Measurements from ENCODE around the gene UNK. TPM values are rescaled to one million over a fixed set of nuclear protein-coding genes. Genes with fewer than 3 reads are reported as not detected.
"Not testable (repeated sequence)": the region's sequence is repeated elsewhere in the genome, so short reads cannot be mapped to it uniquely, and the experiment has no call there.

Gene UNK
- total and polyA plus RNA-seq, 2 donors (not counting 1 experiment from before 2014, with no cell fraction given), result 35.5 to 70.3 TPM

- H3K27ac Mint-ChIP-seq, result no peak overlapping the region
- H3K9me3 Mint-ChIP-seq (ENCODE audit: insufficient read depth), result no peaks in the 10 kb centered on the region
- no peak for TF ChIP-seq CTCF (IDR thresholded peaks at IDR 0.05)
- no peak for TF ChIP-seq EZH2 (IDR thresholded peaks at IDR 0.05; ENCODE audit: borderline replicate concordance, insufficient read depth, low read depth, low read length, poor library complexity, severe bottlenecking)
- POLR2A ChIA-PET, result interaction anchor here (1.2 kb wide), 1 partner anchor 73 kb away, joined by 4 read pairs; no protein-coding TSS in a partner anchor
- Histone ChIP-seq H3K4me2 (replicated peaks; ENCODE audit: low read depth, low read length, poor library complexity, severe bottlenecking) (no peak overlapping the region), H3K27ac (ENCODE audit: low read length in 2 of 2) (no peak overlapping the region), H3K4me1 (ENCODE audit: control insufficient read depth in 2 of 2, insufficient read depth in 2 of 2, low read length in 2 of 2) (peaks cover 18 to 37% of the 10 kb centered on the region in 2 donors), H3K9ac (ENCODE audit: low read length) (no peak overlapping the region), H3K9me3 (ENCODE audit: control extremely low read depth in 1 of 3, control insufficient read depth in 2 of 3, insufficient read depth in 1 of 3, low read length in 2 of 3) (no peaks in the 10 kb centered on the region), H3K36me3 (replicated peaks in 1 of 2; ENCODE audit: control extremely low read depth in 1 of 2, control insufficient read depth in 1 of 2, extremely low read depth in 1 of 2, insufficient read depth in 2 of 2, low read length in 1 of 2) (peaks cover 7 to 62% of the 10 kb centered on the region in 2 experiments), H4K20me1 (ENCODE audit: control insufficient read depth, insufficient read depth, low read length, poor library complexity, severe bottlenecking) (peaks cover 18% of the 10 kb centered on the region), H3K27me3 (replicated peaks in 1 of 4; ENCODE audit: control extremely low read depth in 1 of 4, control insufficient read depth in 3 of 4, insufficient read depth in 4 of 4, low read length in 3 of 4) (no peaks in the 10 kb centered on the region), H2AFZ (ENCODE audit: insufficient read depth, low read depth, low read length, poor library complexity, severe bottlenecking) (no peak overlapping the region), H3K79me2 (ENCODE audit: control insufficient read depth, insufficient read depth, low read length) (peaks cover 51% of the 10 kb centered on the region), H3K4me3 (ENCODE audit: control extremely low read depth in 1 of 5, extremely low read depth in 1 of 5, insufficient read depth in 1 of 5, low read depth in 2 of 5, low read length in 4 of 5) (no peak overlapping the region)
- no peaks in the 10 kb centered on the region for H3K27me3 Mint-ChIP-seq
- no peak for DNase-seq
- peaks cover 36% of the 10 kb centered on the region for H3K4me1 Mint-ChIP-seq
- CTCF ChIA-PET, result interaction anchor here (0.5 to 7.2 kb wide), 7 partner anchors 10 to 175 kb away, joined by 3 to 50 read pairs (median 5); partner anchors contain the start of genes GALK1 and TRIM47
- no peak for ATAC-seq (ENCODE audit: low read depth)
- intact Hi-C loops (cut with micrococcal nuclease), result loop anchor here (10.0 kb wide), 2 partner anchors 155 to 185 kb away; partner anchors contain the start of genes CDK3, RECQL5 and SAP30BP
- H3K4me3 Mint-ChIP-seq, result no peak overlapping the region
- WGBS (ENCODE audit: insufficient coverage), result 95% methylated on average over 9 of the region's 9 CpGs
These were observed 65.1 kb downstream of the UNK start for GRCh38 chr17:75849724-75850123.

- intact Hi-C loops (cut with micrococcal nuclease), result loop anchor here (10.0 kb wide), 1 partner anchor 186 kb away; the partner anchor contains the start of genes RECQL5 and SAP30BP
- no peak overlapping the region for H3K27ac Mint-ChIP-seq
These were observed 66.5 kb downstream of the UNK start for GRCh38 chr17:75850928-75851692.

GRCh38 chr17:75851693-75851991 is 67.0 kb downstream of the UNK start:
- H2AFZ ChIP-seq (ENCODE audit: insufficient read depth, low read depth, low read length, poor library complexity, severe bottlenecking); H3K27me3 Mint-ChIP-seq; H3K9ac ChIP-seq (ENCODE audit: low read length); H3K4me3 Mint-ChIP-seq; H3K9me3 ChIP-seq (ENCODE audit: control extremely low read depth in 1 of 3, control insufficient read depth in 2 of 3, insufficient read depth in 1 of 3, low read length in 2 of 3); H3K27ac ChIP-seq (ENCODE audit: low read length in 2 of 2); CTCF ChIA-PET; H3K4me2 ChIP-seq (replicated peaks; ENCODE audit: low read depth, low read length, poor library complexity, severe bottlenecking); DNase-seq; H3K27ac Mint-ChIP-seq; H3K4me3 ChIP-seq (ENCODE audit: control extremely low read depth in 1 of 5, extremely low read depth in 1 of 5, insufficient read depth in 1 of 5, low read depth in 2 of 5, low read length in 4 of 5); H3K27me3 ChIP-seq (replicated peaks in 1 of 4; ENCODE audit: control extremely low read depth in 1 of 4, control insufficient read depth in 3 of 4, insufficient read depth in 4 of 4, low read length in 3 of 4); ATAC-seq (ENCODE audit: low read depth); H3K9me3 Mint-ChIP-seq (ENCODE audit: insufficient read depth): not testable (repeated sequence)
- Histone ChIP-seq H3K4me1 (ENCODE audit: control insufficient read depth in 2 of 2, insufficient read depth in 2 of 2, low read length in 2 of 2) (peaks cover 13 to 30% of the 10 kb centered on the region in 2 donors), H3K36me3 (replicated peaks in 1 of 2; ENCODE audit: control extremely low read depth in 1 of 2, control insufficient read depth in 1 of 2, extremely low read depth in 1 of 2, insufficient read depth in 2 of 2, low read length in 1 of 2) (peaks cover 7 to 52% of the 10 kb centered on the region in 2 experiments), H3K79me2 (ENCODE audit: control insufficient read depth, insufficient read depth, low read length) (peaks cover 63% of the 10 kb centered on the region), H4K20me1 (ENCODE audit: control insufficient read depth, insufficient read depth, low read length, poor library complexity, severe bottlenecking) (peaks cover 18% of the 10 kb centered on the region)
- WGBS (ENCODE audit: insufficient coverage), result 95% methylated on average over 13 of the region's 15 CpGs
- peaks cover 29% of the 10 kb centered on the region for H3K4me1 Mint-ChIP-seq
- intact Hi-C loops (cut with micrococcal nuclease), result loop anchor here (10.0 kb wide), 1 partner anchor 187 kb away; the partner anchor contains the start of genes RECQL5 and SAP30BP
- POLR2A ChIA-PET, result interaction anchor here (0.9 kb wide), 1 partner anchor 28 kb away, joined by 3 read pairs; no protein-coding TSS in a partner anchor

More at GRCh38 chr17:75850928-75851692, 66.5 kb downstream of the UNK start:
- no peaks in the 10 kb centered on the region for H3K27me3 ChIP-seq (replicated peaks in 1 of 4; ENCODE audit: control extremely low read depth in 1 of 4, control insufficient read depth in 3 of 4, insufficient read depth in 4 of 4, low read length in 3 of 4)
- Mint-ChIP-seq H3K27me3 (no peaks in the 10 kb centered on the region), H3K9me3 (ENCODE audit: insufficient read depth) (no peaks in the 10 kb centered on the region), H3K4me1 (peaks cover 24% of the 10 kb centered on the region), H3K4me3 (no peak overlapping the region)
- POLR2A ChIA-PET, result interaction anchor here (0.9 kb wide), 1 partner anchor 28 kb away, joined by 3 read pairs; no protein-coding TSS in a partner anchor
- H3K4me1 ChIP-seq (ENCODE audit: control insufficient read depth in 2 of 2, insufficient read depth in 2 of 2, low read length in 2 of 2), result peaks cover 8 to 25% of the 10 kb centered on the region in 2 donors
- 99% methylated on average over 12 of the region's 12 CpGs for WGBS (ENCODE audit: insufficient coverage)
- CTCF ChIA-PET, result interaction anchor here (2.1 to 5.7 kb wide), 2 partner anchors 27 to 87 kb away, joined by 5 to 36 read pairs; partner anchors contain the start of genes GALK1 and TRIM47
- no peak overlapping the region for H3K4me3 ChIP-seq (ENCODE audit: control extremely low read depth in 1 of 5, extremely low read depth in 1 of 5, insufficient read depth in 1 of 5, low read depth in 2 of 5, low read length in 4 of 5)
- H3K27ac ChIP-seq (ENCODE audit: low read length in 2 of 2), result no peak overlapping the region
- TF ChIP-seq EZH2 (IDR thresholded peaks at IDR 0.05; ENCODE audit: borderline replicate concordance, insufficient read depth, low read depth, low read length, poor library complexity, severe bottlenecking), result no peak
- H3K79me2 ChIP-seq (ENCODE audit: control insufficient read depth, insufficient read depth, low read length), result peaks cover 59% of the 10 kb centered on the region
- H3K9ac ChIP-seq (ENCODE audit: low read length), result no peak overlapping the region
- H3K36me3 ChIP-seq (replicated peaks in 1 of 2; ENCODE audit: control extremely low read depth in 1 of 2, control insufficient read depth in 1 of 2, extremely low read depth in 1 of 2, insufficient read depth in 2 of 2, low read length in 1 of 2), result peaks cover 7 to 58% of the 10 kb centered on the region in 2 experiments
- no peak overlapping the region for H2AFZ ChIP-seq (ENCODE audit: insufficient read depth, low read depth, low read length, poor library complexity, severe bottlenecking)
- DNase-seq (no peak), ATAC-seq (ENCODE audit: low read depth) (no peak)
- H4K20me1 ChIP-seq (ENCODE audit: control insufficient read depth, insufficient read depth, low read length, poor library complexity, severe bottlenecking), result peaks cover 18% of the 10 kb centered on the region
- H3K4me2 ChIP-seq (replicated peaks; ENCODE audit: low read depth, low read length, poor library complexity, severe bottlenecking), result no peak overlapping the region
- no peaks in the 10 kb centered on the region for H3K9me3 ChIP-seq (ENCODE audit: control extremely low read depth in 1 of 3, control insufficient read depth in 2 of 3, insufficient read depth in 1 of 3, low read length in 2 of 3)

Measured in B cell (primary cell).